22Rv1 (cell line): ENCODE data around the gene YTHDF1.

Experiments used
- CTCF ChIP-seq: fragments of 450-650 bp; IDR thresholded peaks from 2 replicates; pipeline ENCODE4 v1.5.1; 2017; ENCODE audit warnings: mild to moderate bottlenecking
- ZFX ChIP-seq: fragments of 450-650 bp; IDR thresholded peaks from 2 replicates; pipeline ENCODE4 v1.6.1; 2017; ENCODE audit warnings: antibody characterized with exemption, borderline replicate concordance

- TF ChIP-seq CTCF = no peak
- TF ChIP-seq ZFX = no peak
Observed at GRCh38 chr20:63178446-63178820, 37.5 kb downstream of the YTHDF1 start.
